VCaP (cell line): ENCODE results near the gene JCAD.

Experiments used
- H3K27ac ChIP-seq: fragments of 450-650 bp; 2 replicates; pipeline ENCODE4 v1.5.1; 2017
- TF ChIP-seq, protein P1 (sequence below): fragments of 450-650 bp; conservative IDR thresholded peaks from 2 replicates; pipeline ENCODE4 v1.5.1; 2017; ENCODE audit warnings: mild to moderate bottlenecking, moderate library complexity

The JCAD gene

DNA sequence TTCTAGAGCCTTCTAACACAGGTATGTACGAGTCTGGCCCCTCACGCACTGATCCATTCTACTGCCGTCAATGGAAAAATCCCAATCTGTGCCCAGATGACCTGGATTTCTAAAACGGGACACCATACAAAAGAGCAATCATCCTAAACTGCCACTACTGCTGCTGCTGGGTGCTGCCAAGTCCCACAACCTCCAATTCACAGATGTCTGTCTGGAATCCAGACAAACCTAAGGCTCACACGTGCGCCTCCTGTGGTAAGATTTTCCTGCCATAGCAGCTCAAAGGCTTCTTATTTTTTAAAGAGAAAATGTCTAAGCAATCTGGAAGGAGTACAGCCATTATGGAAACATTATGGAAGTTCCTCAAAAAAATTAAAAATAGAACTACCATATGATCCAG, 40.9 kb downstream of the JCAD start:
- no peak overlapping the region for H3K27ac ChIP-seq
- TF ChIP-seq, protein P1, sequence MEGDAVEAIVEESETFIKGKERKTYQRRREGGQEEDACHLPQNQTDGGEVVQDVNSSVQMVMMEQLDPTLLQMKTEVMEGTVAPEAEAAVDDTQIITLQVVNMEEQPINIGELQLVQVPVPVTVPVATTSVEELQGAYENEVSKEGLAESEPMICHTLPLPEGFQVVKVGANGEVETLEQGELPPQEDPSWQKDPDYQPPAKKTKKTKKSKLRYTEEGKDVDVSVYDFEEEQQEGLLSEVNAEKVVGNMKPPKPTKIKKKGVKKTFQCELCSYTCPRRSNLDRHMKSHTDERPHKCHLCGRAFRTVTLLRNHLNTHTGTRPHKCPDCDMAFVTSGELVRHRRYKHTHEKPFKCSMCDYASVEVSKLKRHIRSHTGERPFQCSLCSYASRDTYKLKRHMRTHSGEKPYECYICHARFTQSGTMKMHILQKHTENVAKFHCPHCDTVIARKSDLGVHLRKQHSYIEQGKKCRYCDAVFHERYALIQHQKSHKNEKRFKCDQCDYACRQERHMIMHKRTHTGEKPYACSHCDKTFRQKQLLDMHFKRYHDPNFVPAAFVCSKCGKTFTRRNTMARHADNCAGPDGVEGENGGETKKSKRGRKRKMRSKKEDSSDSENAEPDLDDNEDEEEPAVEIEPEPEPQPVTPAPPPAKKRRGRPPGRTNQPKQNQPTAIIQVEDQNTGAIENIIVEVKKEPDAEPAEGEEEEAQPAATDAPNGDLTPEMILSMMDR: no peak

DNA sequence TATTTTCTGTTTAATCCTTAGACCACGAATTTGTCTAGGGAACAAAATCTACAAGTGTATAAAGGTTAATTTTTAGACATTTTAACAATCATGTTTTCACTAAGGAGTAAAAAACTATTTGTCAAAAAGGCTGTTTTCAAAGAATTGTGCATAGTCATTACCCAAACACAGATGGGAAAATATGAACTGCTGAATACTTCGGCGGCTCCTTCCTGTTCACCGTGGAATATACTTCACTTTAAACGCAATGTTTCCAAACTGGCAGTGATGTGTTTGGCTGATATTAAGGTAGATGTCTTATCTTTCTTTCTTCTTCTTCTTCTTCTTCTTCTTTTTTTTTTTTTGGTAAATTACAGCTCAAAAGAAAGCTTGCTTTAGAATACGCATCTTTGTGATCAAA, 41.4 kb downstream of the JCAD start:
- H3K27ac ChIP-seq: no peak overlapping the region
- TF ChIP-seq, protein P1: no peak

DNA sequence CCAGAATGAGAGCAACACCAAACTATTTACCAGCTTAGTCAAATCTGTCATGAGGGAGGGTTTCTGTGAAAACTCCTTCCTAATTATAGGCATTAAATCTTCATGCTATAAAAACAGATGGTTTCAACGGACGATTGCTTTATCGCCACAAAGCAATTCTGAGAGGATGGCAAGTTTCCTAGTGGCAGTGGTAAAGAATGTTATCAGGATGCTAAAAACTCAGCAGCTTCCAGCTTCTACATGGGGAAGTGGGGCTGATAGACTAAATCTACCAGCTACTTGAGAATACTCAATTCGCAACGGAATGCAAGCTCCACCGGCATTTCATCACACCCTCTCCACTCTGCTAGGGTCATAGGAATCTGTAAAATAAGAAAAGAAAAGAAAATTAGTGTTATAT, 41.8 kb downstream of the JCAD start:
- no peak overlapping the region for H3K27ac ChIP-seq
- TF ChIP-seq, protein P1: no peak

DNA sequence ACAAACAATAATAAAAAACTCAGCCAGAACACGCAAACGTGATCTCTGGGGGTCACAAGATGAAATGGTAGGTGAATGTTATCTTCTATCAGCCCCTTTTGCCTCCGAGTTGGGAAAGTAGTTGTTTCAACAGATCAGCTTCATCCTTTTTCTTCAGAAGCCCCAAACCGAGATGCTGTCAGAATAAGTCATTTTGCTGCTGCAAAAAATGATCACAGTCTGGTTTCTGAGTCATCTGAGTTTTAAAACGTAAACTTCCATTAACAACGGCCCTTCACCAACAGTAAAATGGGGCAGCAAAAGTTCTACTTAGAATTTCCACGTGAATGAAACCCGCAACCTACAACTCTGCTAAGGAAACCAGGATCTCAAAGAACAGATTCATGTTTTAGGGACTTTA, 44.9 kb downstream of the JCAD start:
- peak overlapping the region; percentile 49 for H3K27ac ChIP-seq
- TF ChIP-seq, protein P1: no peak

DNA sequence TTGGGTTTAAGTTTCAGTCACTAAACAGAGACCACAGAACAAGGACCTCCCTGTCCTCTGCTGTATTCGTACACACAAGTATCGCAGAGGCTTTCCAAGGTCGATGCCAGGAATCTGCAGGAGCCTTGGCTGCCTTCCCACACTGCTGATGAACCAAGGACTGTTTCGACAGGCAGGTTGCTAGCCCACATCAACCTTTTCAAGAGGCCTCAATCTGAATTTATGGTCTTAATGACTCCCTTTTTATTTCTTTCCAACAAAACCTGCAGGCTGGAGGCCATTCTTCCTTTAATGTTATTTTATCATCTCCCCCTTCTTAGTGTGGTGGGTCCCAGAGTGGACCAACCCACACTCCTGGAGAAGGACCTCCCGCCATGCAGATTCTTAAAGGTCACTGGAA, 45.6 kb downstream of the JCAD start:
- TF ChIP-seq, protein P1: no peak
- H3K27ac ChIP-seq: peak overlapping the region; percentile 49

DNA sequence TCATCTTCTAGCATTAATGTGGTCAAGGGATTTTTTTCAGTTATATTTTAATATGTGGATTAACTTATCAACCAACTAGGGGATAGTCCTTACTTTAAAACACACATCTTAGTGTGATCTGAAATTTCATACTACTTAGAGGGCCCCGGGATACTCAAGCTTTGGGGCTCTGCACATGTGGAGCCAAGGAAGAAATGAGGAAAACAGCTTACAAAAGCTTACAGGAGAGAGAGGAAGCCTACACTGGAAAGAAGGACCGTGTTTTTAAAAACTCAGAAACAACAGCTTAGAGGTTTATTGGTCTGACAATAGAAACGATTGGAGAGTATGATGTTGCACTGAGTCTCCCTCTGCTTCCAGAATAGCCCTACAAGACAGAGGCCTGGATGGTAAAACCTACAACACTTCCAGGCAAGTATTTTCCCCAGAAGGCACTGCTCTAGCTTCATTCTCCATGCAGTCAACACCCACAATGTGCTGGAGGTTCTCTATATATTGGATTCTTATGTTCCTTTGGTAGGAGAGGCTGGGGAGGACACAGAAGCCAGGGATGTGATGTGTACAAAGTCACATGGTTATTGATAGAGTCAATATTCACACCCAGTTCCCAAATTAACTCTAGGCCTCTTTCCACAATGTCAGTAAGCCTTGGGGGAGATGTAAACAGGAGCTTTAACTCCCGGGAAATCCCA, 47.3 kb downstream of the JCAD start:
- TF ChIP-seq, protein P1: no peak
- H3K27ac ChIP-seq: no peak overlapping the region

DNA sequence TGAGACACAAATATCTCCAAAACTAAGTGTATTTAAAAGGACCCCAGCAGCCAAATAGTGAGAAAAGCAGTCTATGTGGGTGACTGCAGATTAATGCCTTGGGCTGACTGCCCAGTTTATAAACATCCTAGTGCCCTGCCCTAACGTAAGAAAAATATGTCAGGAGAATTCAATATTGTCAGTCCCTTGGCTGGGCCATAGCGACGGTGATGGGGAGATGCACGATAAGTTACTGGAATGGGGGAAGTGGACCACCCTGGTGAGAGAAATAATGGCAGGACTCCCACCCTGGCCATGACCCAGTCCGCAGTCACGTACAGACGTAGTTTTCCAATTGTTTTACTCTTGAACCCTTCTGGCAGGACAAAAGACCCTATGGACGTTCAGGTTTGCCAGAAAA, 48.0 kb downstream of the JCAD start:
- TF ChIP-seq, protein P1: no peak
- H3K27ac ChIP-seq: no peak overlapping the region
